Measurements from ENCODE around the gene C6orf141.

Gene C6orf141
- 0 reads per million in 2 donors for total RNA-seq

GRCh38 chr6:49550492-49551077, at the start of gene C6orf141:
C6orf141 (plus strand) TSS chr6:49550668; CDS start chr6:49550793, 125 bp downstream.
- DNase-seq, result no peak

GRCh38 chr6:49504666-49505065, 45.8 kb upstream of the C6orf141 start:
- no peak for DNase-seq

- no peak for DNase-seq
These were observed 43.8 kb upstream of the C6orf141 start for GRCh38 chr6:49506569-49507111.

- no peak for DNase-seq
These were observed 41.1 kb upstream of the C6orf141 start for GRCh38 chr6:49509342-49509741.

GRCh38 chr6:49513153-49513989, 37.1 kb upstream of the C6orf141 start:
- no peak for DNase-seq

- DNase-seq, result no peak
These were observed 35.6 kb upstream of the C6orf141 start for GRCh38 chr6:49514571-49515484.

- no peak for DNase-seq
These were observed 34.9 kb upstream of the C6orf141 start for GRCh38 chr6:49515485-49516146.

GRCh38 chr6:49516147-49516505, 34.3 kb upstream of the C6orf141 start:
- DNase-seq, result no peak

GRCh38 chr6:49517919-49518318, 32.5 kb upstream of the C6orf141 start:
- DNase-seq, result no peak

GRCh38 chr6:49519660-49520059, 30.8 kb upstream of the C6orf141 start:
- DNase-seq, result no peak

- DNase-seq, result no peak
These were observed 27.5 kb upstream of the C6orf141 start for GRCh38 chr6:49522710-49523593.

- no peak for DNase-seq
These were observed 26.6 kb upstream of the C6orf141 start for GRCh38 chr6:49523901-49524300.

GRCh38 chr6:49524541-49524940, 25.9 kb upstream of the C6orf141 start:
- DNase-seq, result no peak

- no peak for DNase-seq
These were observed 23.9 kb upstream of the C6orf141 start for GRCh38 chr6:49526598-49526997.

- DNase-seq, result no peak
These were observed 23.1 kb upstream of the C6orf141 start for GRCh38 chr6:49527320-49527719.

GRCh38 chr6:49528571-49528970, 21.9 kb upstream of the C6orf141 start:
- DNase-seq, result no peak

GRCh38 chr6:49530141-49530776, 20.2 kb upstream of the C6orf141 start:
- no peak for DNase-seq

GRCh38 chr6:49531774-49532569, 18.5 kb upstream of the C6orf141 start:
- DNase-seq, result no peak

GRCh38 chr6:49535795-49536194, 14.7 kb upstream of the C6orf141 start:
- DNase-seq, result no peak

GRCh38 chr6:49539102-49539501, 11.4 kb upstream of the C6orf141 start:
- DNase-seq, result no peak

Measured in activated gamma-delta T cell (primary cell).